SU-DHL-6 (cell line): ENCODE measurements around the gene IL5RA.

Source experiments
- H2AFZ ChIP-seq: fragments of 200-600 bp; sonication (generic); 2 replicates; pipeline ENCODE4 v1.6.1; 2014; ENCODE audit warnings: low read depth, mild to moderate bottlenecking, moderate library complexity, mixed read lengths, antibody characterized with exemption, low read length; ENCODE audit not compliant: severe bottlenecking
- H3F3A ChIP-seq: fragments of 200-600 bp; shearing (Covaris generic); 2 replicates; pipeline ENCODE4 v1.6.0; 2016; ENCODE audit warnings: antibody characterized with exemption, mild to moderate bottlenecking; ENCODE audit not compliant: insufficient read depth
- H3K27ac ChIP-seq: fragments of 200-600 bp; sonication (generic); 2 replicates; pipeline ENCODE4 v1.5.1; 2016; ENCODE audit warnings: low read depth, mild to moderate bottlenecking, low read length, moderate library complexity, mixed read lengths
- H3K27me3 ChIP-seq: fragments of 200-600 bp; sonication (generic), shearing (Covaris generic); 2 replicates; pipeline ENCODE4 v1.6.0; 2014; ENCODE audit warnings: mild to moderate bottlenecking, low read length
- H3K36me3 ChIP-seq: fragments of 200-600 bp; sonication (generic); 2 replicates; pipeline ENCODE4 v1.6.1; 2014; ENCODE audit warnings: mild to moderate bottlenecking, low read length, mixed read lengths
- H3K4me2 ChIP-seq: fragments of 300-600, 200-600 bp; shearing (Covaris generic), sonication (generic); 2 replicates; pipeline ENCODE4 v1.6.0; 2014; ENCODE audit warnings: low read length, low read depth, mild to moderate bottlenecking; ENCODE audit not compliant: poor library complexity, severe bottlenecking
- H3K4me3 ChIP-seq: fragments of 200-600 bp; sonication (generic); 2 replicates; pipeline ENCODE4 v1.5.1; 2014; ENCODE audit warnings: antibody characterized with exemption, low read length, mild to moderate bottlenecking, mixed read lengths; ENCODE audit not compliant: insufficient read depth, poor library complexity, severe bottlenecking
- H3K79me2 ChIP-seq: fragments of 200-600 bp; sonication (generic); 2 replicates; pipeline ENCODE4 v1.6.1; 2014; ENCODE audit warnings: mild to moderate bottlenecking, low read length, moderate library complexity; ENCODE audit not compliant: insufficient read depth
- H3K9ac ChIP-seq: fragments of 200-600 bp; sonication (generic); 2 replicates; pipeline ENCODE4 v1.7.0; 2014; ENCODE audit warnings: mild to moderate bottlenecking, low read length
- H3K9me2 ChIP-seq: fragments of 200-600 bp; sonication (generic); replicated peaks from 2 replicates; pipeline ENCODE4 v1.6.1; 2014; ENCODE audit warnings: low read length; ENCODE audit not compliant: insufficient read depth
- H3K9me3 ChIP-seq: fragments of 200-600 bp; sonication (generic); 2 replicates; pipeline ENCODE4 v1.6.1; 2014; ENCODE audit warnings: low read length, mixed read lengths; ENCODE audit not compliant: insufficient read depth
- H4K20me1 ChIP-seq: fragments of 200-600 bp; sonication (generic); 2 replicates; pipeline ENCODE4 v1.6.1; 2014; ENCODE audit warnings: low read depth, mild to moderate bottlenecking, antibody characterized with exemption, low read length, moderate library complexity, mixed read lengths
- EZH2phosphoT487 ChIP-seq: fragments of 200-600 bp; sonication (generic), shearing (Covaris generic); conservative IDR thresholded peaks from 2 replicates; pipeline ENCODE4 v1.6.1; 2018; ENCODE audit warnings: mild to moderate bottlenecking, antibody characterized with exemption, low read length, moderate library complexity, mixed read lengths
- TF ChIP-seq, protein P1 (sequence below): fragments of 200-600 bp; sonication (generic); IDR thresholded peaks from one replicate; pipeline ENCODE4 v1.5.1; 2017; ENCODE audit warnings: antibody characterized with exemption, mild to moderate bottlenecking, low read length, moderate library complexity; ENCODE audit not compliant: insufficient read depth, poor library complexity, severe bottlenecking

IL5RA gene

DNA sequence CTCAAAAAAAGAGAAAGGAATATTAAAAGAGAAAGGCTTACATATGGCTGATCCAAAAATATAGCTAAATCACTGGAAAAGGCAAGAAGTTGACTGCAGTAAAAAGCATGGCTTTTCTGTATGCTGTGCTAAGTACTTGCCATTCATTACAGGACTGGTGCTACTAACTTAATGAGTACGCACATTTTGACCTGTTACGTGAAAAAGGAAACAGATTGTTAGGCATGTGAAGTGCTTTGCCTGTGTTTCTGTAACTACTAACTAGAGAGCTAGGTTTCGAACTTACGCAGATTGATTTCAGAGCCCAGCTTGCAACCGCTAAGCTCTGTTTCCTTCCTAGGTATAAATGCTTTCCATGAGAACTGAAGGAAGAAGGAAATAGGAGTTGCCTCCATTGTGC lies 19.4 kb upstream of the IL5RA start:
- Histone ChIP-seq H3K79me2 (peaks cover 64% of the 10 kb centered on the region), H3K27ac (no peak overlapping the region), H3K27me3 (no peaks in the 10 kb centered on the region), H3K9me2 (no peaks in the 10 kb centered on the region), H3K9ac (no peak overlapping the region), H3K36me3 (peaks cover 24% of the 10 kb centered on the region), H3F3A (peaks cover 7% of the 10 kb centered on the region; the same call in 1 of the 2 replicates), H3K9me3 (no peaks in the 10 kb centered on the region), H3K4me3 (no peak overlapping the region), H3K4me2 (no peak overlapping the region), H2AFZ (no peak overlapping the region), H4K20me1 (0 out of 2 replicates have a peak, but pooled peaks cover 5% of the 10 kb centered on the region)
- TF ChIP-seq, protein P1, sequence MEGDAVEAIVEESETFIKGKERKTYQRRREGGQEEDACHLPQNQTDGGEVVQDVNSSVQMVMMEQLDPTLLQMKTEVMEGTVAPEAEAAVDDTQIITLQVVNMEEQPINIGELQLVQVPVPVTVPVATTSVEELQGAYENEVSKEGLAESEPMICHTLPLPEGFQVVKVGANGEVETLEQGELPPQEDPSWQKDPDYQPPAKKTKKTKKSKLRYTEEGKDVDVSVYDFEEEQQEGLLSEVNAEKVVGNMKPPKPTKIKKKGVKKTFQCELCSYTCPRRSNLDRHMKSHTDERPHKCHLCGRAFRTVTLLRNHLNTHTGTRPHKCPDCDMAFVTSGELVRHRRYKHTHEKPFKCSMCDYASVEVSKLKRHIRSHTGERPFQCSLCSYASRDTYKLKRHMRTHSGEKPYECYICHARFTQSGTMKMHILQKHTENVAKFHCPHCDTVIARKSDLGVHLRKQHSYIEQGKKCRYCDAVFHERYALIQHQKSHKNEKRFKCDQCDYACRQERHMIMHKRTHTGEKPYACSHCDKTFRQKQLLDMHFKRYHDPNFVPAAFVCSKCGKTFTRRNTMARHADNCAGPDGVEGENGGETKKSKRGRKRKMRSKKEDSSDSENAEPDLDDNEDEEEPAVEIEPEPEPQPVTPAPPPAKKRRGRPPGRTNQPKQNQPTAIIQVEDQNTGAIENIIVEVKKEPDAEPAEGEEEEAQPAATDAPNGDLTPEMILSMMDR: no peak
- no peak for TF ChIP-seq EZH2phosphoT487

DNA sequence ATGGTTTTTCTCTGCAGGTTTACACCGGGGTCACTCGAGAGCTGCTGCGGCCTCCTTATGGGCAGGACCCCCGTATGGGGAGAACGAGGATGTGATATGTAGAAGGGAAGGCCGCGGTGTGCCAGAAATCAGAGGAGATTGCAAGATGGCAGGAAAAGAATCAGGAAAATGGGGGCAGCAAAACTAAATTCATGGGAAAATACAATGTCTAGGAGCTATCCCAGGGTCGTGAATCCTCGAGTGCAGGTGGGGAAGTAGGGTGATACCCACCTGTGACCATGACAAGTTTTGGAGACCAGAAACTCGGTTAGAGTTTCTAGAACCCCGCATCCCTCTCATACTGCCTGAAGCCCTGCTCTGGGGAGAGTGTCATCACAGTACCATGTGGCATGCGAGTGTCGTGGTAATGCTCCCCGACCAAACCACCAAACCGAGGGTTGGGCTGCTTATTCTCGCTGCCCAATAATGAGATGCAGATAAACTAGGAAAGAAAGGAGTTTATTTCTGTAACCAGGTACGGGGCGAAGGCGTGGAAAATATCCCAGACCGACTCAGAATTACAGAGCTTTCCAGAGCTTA lies 17.3 kb upstream of the IL5RA start:
- Histone ChIP-seq H2AFZ (peak overlapping the region; percentile 55), H3K4me2 (peak overlapping the region; percentile 94), H3K9me3 (no peaks in the 10 kb centered on the region), H3F3A (peaks cover 4% of the 10 kb centered on the region; the same call in 1 of the 2 replicates), H4K20me1 (no peaks in the 10 kb centered on the region), H3K27ac (peak overlapping the region; percentile 55), H3K27me3 (no peaks in the 10 kb centered on the region), H3K79me2 (peaks cover 44% of the 10 kb centered on the region), H3K9ac (peak overlapping the region; percentile 95), H3K9me2 (no peaks in the 10 kb centered on the region), H3K36me3 (peaks cover 24% of the 10 kb centered on the region), H3K4me3 (peak overlapping the region; percentile 93)
- no peak for TF ChIP-seq EZH2phosphoT487
- TF ChIP-seq, protein P1: no peak

DNA sequence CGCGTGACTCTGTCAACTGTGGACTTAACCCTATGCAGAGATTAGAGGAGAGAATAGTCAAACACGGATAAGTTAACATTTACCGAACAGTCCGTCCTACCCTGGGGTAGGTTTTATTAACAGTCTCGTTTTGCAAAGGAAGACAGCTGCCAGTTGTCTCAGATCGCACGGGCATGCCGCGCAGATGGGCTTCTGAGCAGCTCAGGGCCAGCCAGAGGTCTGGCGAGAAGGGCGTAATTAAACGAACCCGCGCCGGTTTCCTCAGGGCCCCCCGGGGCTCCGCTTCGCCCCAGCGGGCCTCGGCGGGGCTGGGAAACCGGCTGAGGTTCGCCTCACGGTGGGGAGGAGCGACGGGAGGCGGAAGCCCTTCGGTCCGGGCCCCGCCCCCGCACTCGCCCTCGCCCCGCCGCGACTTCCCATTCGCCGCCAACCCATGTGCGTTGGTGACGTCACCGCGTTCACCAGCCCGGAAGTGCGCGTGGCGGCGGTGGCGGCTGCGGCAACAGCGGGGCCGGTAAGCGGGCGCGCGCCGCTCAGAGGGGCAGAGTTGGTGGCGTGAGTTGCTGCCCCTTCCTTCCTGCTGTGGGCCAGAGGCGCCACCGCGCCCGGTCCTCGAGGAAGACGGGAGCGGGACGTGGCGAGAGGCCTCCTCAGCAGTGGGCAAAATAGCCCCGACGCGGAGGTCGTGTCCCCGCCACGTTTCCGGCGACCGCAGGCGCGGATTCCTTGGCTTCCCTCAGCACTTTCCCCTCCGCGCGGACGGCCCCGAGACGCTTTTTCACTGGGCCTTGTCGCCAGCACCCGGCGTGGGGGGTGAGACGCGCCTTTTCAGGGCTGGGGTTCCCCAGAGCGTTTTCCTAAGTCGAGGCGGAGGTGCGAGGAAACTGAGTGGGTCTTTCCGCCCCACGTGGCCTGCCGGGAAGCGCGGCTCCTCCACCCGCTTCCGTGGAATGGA lies 16.6 kb upstream of the IL5RA start, which contains the start of gene TRNT1:
TRNT1 (plus strand) TSS at position 464 of the 955 bp plus-strand sequence. CDS start 2,101 bp downstream, outside the sequence.
- H3F3A ChIP-seq: peaks cover 4% of the 10 kb centered on the region; the same call in 1 of the 2 replicates
- H3K9me2 ChIP-seq: no peaks in the 10 kb centered on the region
- H4K20me1 ChIP-seq: no peaks in the 10 kb centered on the region
- peak within 1 kb of the TSS; percentile 55 for H3K27ac ChIP-seq
- H3K4me2 ChIP-seq: peak within 1 kb of the TSS; percentile 94
- TF ChIP-seq, protein P1: no peak
- TF ChIP-seq EZH2phosphoT487: no peak
- H3K4me3 ChIP-seq: peak within 1 kb of the TSS; percentile 93
- H3K36me3 ChIP-seq: peaks cover 24% of the 10 kb centered on the region
- no peaks in the 10 kb centered on the region for H3K9me3 ChIP-seq
- H3K79me2 ChIP-seq: peaks cover 44% of the 10 kb centered on the region
- peak within 1 kb of the TSS; percentile 92 for H2AFZ ChIP-seq
- no peaks in the 10 kb centered on the region for H3K27me3 ChIP-seq
- H3K9ac ChIP-seq: peak within 1 kb of the TSS; percentile 95
